HepG2 (cell line): ENCODE results near the gene LYRM2. TPM values are rescaled to one million over a fixed set of nuclear protein-coding genes. Genes with fewer than 3 reads are reported as not detected.

Experiments used
- ATAC-seq: fragments of 200-7000 bp; cut with Tn5 transposase; 3 replicates; pipeline ENCODE4 v1.9.1; 2020; ENCODE audit warnings: mild to moderate bottlenecking, moderate library complexity
- BruUV-seq: library from RNA; stranded (reverse); fragments of 400-500 nt; replicated peaks from 2 replicates; lab custom pipeline; 2021; lab: Mats Ljungman, UMichigan
- CTCF ChIA-PET: fragments of 300-600 bp; formaldehyde crosslinking; extraction: SDS; loops from one replicate; lab custom pipeline; 2021; ENCODE audit warnings: low total read pairs, inconsistent platforms, low intra/inter-chr PET ratio; lab: Yijun Ruan, JAX
- POLR2A ChIA-PET: fragments of 350-600 bp; sonication (Branson Sonifier 250); formaldehyde crosslinking; loops from one replicate; lab custom pipeline; 2020; ENCODE audit warnings: antibody characterized with exemption, inconsistent platforms; lab: Yijun Ruan, JAX
- DNase-seq: peaks from one replicate; pipeline ENCODE4 v3.0.0-alpha.2; 2015; ENCODE audit warnings: low spot score
- FAIRE-seq: peaks from 3 replicates; lab custom pipeline; 2011; peaks lifted over from hg19 to GRCh38; lab: Jason Lieb, UNC
- H2AFZ ChIP-seq: one replicate; pipeline ENCODE4 v1.6.1; 2011; ENCODE audit warnings: low read length, inconsistent platforms
- H3K27ac ChIP-seq: fragments of 300-600 bp; 3 replicates; pipeline ENCODE4 v1.8.0; 2011; ENCODE audit warnings: mixed run types, mild to moderate bottlenecking, mixed read lengths, low read length, inconsistent platforms; ENCODE audit not compliant: insufficient read depth; ENCODE audit errors: extremely low read length
- H3K27me3 ChIP-seq, 2 experiments: fragments of 200-600 bp in 1 of 2; 2 replicates in 1 of 2; 3 replicates in 1 of 2; pipeline versions ENCODE4 v1.6.0 to v1.8.0; 2011; ENCODE audit warnings: low read length in 2 of 2, mild to moderate bottlenecking in 2 of 2, moderate library complexity in 2 of 2, inconsistent platforms in 1 of 2; ENCODE audit not compliant: insufficient read depth in 2 of 2, control insufficient read depth in 1 of 2
- H3K36me3 ChIP-seq, 2 experiments: fragments of 200-600 bp in 1 of 2; replicated peaks in 1 of 2; 2 replicates in 1 of 2; 3 replicates in 1 of 2; pipeline versions ENCODE4 v1.5.1 to v1.8.0; 2011; ENCODE audit warnings: low read length in 2 of 2, inconsistent platforms in 1 of 2; ENCODE audit not compliant: insufficient read depth in 2 of 2, control insufficient read depth in 1 of 2
- H3K4me1 ChIP-seq: 2 replicates; pipeline ENCODE4 v1.5.1; 2012; ENCODE audit warnings: low read length, inconsistent platforms; ENCODE audit not compliant: insufficient read depth
- H3K4me2 ChIP-seq: 2 replicates; pipeline ENCODE4 v1.6.0; 2011; ENCODE audit warnings: low read depth, low read length, inconsistent platforms
- H3K4me3 ChIP-seq, 3 experiments: fragments of 200-600 bp in 1 of 3; sonication (generic), shearing (Covaris generic) in 1 of 3; replicated peaks in 1 of 3; 2 replicates each; pipeline ENCODE4 v1.5.1; 2011 to 2016; ENCODE audit warnings: low read length in 3 of 3, inconsistent platforms in 2 of 3, low read depth in 2 of 3, mild to moderate bottlenecking in 2 of 3, control low read depth in 1 of 3, mixed read lengths in 1 of 3; ENCODE audit not compliant: insufficient read depth in 1 of 3
- H3K79me2 ChIP-seq: one replicate; pipeline ENCODE4 v1.6.1; 2011; ENCODE audit warnings: low read length, inconsistent platforms; ENCODE audit not compliant: insufficient read depth
- H3K9ac ChIP-seq: 2 replicates; pipeline ENCODE4 v1.6.0; 2011; ENCODE audit warnings: mild to moderate bottlenecking, low read depth, low read length, inconsistent platforms; ENCODE audit not compliant: insufficient read depth
- H3K9me3 ChIP-seq: 2 replicates; pipeline ENCODE4 v1.5.1; 2012; ENCODE audit warnings: mild to moderate bottlenecking, low read length
- H4K20me1 ChIP-seq: 2 replicates; pipeline ENCODE4 v1.6.0; 2011; ENCODE audit warnings: inconsistent platforms, mild to moderate bottlenecking, low read length, moderate library complexity; ENCODE audit not compliant: insufficient read depth
- CEBPG ChIP-seq: IDR thresholded peaks from 2 replicates; pipeline ENCODE4 v1.6.1; 2016
- CHD2 ChIP-seq: IDR thresholded peaks from 2 replicates; pipeline ENCODE4 v1.6.1; 2011; ENCODE audit warnings: low read depth, low read length, improper control_type of control experiment
- ETV5 ChIP-seq: IDR thresholded peaks from 2 replicates; pipeline ENCODE4 v1.6.1; 2018; ENCODE audit warnings: missing biosample characterization, missing genetic modification reagents, inconsistent platforms, borderline replicate concordance
- FOSL2 ChIP-seq: sonication (generic); formaldehyde crosslinking; IDR thresholded peaks from 2 replicates; pipeline ENCODE4 v1.4.0; 2020; ENCODE audit warnings: missing genetic modification reagents
- ISX ChIP-seq: sonication (generic); formaldehyde crosslinking; conservative IDR thresholded peaks from 2 replicates; pipeline ENCODE4 v1.5.0; 2020; ENCODE audit warnings: missing genetic modification reagents
- KDM3A ChIP-seq: IDR thresholded peaks from 2 replicates; pipeline ENCODE4 v1.6.1; 2018; ENCODE audit warnings: low read depth, missing compliant biosample characterization
- KDM5A ChIP-seq: fragments of 200-600 bp; sonication (generic); IDR thresholded peaks from 2 replicates; pipeline ENCODE4 v1.7.0; 2018; ENCODE audit warnings: antibody characterized with exemption, mild to moderate bottlenecking, low read length, borderline replicate concordance
- SETDB1 ChIP-seq: sonication (generic); formaldehyde crosslinking; IDR thresholded peaks from 2 replicates; pipeline ENCODE4 v1.5.1; 2020; ENCODE audit warnings: missing genetic modification reagents, mild to moderate bottlenecking, borderline replicate concordance
- SMAD1 ChIP-seq: sonication (generic); formaldehyde crosslinking; IDR thresholded peaks from 2 replicates; pipeline ENCODE4 v1.4.0; 2020; ENCODE audit warnings: missing genetic modification reagents, low read depth, mild to moderate bottlenecking, borderline replicate concordance
- ZMYM3 ChIP-seq: sonication (generic); formaldehyde crosslinking; IDR thresholded peaks from 2 replicates; pipeline ENCODE4 v1.5.1; 2020; ENCODE audit warnings: mild to moderate bottlenecking, missing genetic modification reagents
- ZNF143 ChIP-seq: sonication (generic); formaldehyde crosslinking; IDR thresholded peaks from 2 replicates; pipeline ENCODE4 v1.4.0; 2020; ENCODE audit warnings: missing genetic modification reagents
- ZNF619 ChIP-seq: sonication (generic); formaldehyde crosslinking; IDR thresholded peaks from 2 replicates; pipeline ENCODE4 v1.4.0; 2020; ENCODE audit warnings: mild to moderate bottlenecking, missing genetic modification reagents
- ZNF652 ChIP-seq: IDR thresholded peaks from 2 replicates; pipeline ENCODE4 v1.6.1; 2016; ENCODE audit warnings: low read depth, borderline replicate concordance
- ZNF746 ChIP-seq: sonication (generic); formaldehyde crosslinking; IDR thresholded peaks from 2 replicates; pipeline ENCODE4 v1.8.0; 2022; ENCODE audit warnings: mild to moderate bottlenecking, missing genetic modification reagents
- ZSCAN21 ChIP-seq: sonication (generic); formaldehyde crosslinking; IDR thresholded peaks from 2 replicates; pipeline ENCODE4 v1.8.0; 2022; ENCODE audit warnings: mild to moderate bottlenecking, missing genetic modification reagents, moderate library complexity, borderline replicate concordance
- ZSCAN31 ChIP-seq: sonication (generic); formaldehyde crosslinking; IDR thresholded peaks from 2 replicates; pipeline ENCODE4 v1.5.0; 2020; ENCODE audit warnings: low read depth, mild to moderate bottlenecking, missing genetic modification reagents
- WGBS: methylation state at CpG from one replicate; pipeline ENCODE4 v1.1.6; 2017; ENCODE audit warnings: low lambda C conversion rate; 5-methylcytosine and 5-hydroxymethylcytosine counted together
- in situ Hi-C: cut with HindIII; loops from 2 replicates; pipeline ENCODE4 v1.10.0; 2017; ENCODE audit warnings: low pct_unique_long_range_greater_than_20kb; ENCODE audit not compliant: extremely low pct_ligation_motif_present
- intact Hi-C: fragments of 100-400 bp; cut with micrococcal nuclease; formaldehyde crosslinking; loops from one replicate; pipeline ENCODE4 v1.10.0; 2022; ENCODE audit not compliant: unreplicated experiment
- polyA plus RNA-seq, 8 experiments: library from polyadenylated mRNA; depleted of rRNA in 3 of 8; stranded (reverse) in 7 of 8; unstranded in 1 of 8; fragments of >200 nt; fragmentation: Illumina TruSeq in 4 of 8; extraction: Trizol in 4 of 8; gene quantifications; 2 replicates each; pipeline versions ENCODE4 v1.2.1 to v1.2.3, GENCODE V29; 2011 to 2016; ENCODE audit warnings: low read depth in 4 of 8, missing spikeins in 1 of 8, mixed read lengths in 1 of 8; ENCODE audit not compliant: insufficient read depth in 1 of 8
- total RNA-seq, 5 experiments: library from RNA; depleted of rRNA; stranded (reverse); fragments of >200 nt; fragmentation: Illumina TruSeq; extraction: Trizol; gene quantifications; 2 replicates each; pipeline ENCODE4 v1.2.3, GENCODE V29; 2016; ENCODE audit warnings: low read depth in 1 of 5
- TF ChIP-seq, protein P1 (sequence below): sonication (generic); formaldehyde crosslinking; IDR thresholded peaks from 2 replicates; pipeline ENCODE4 v1.4.0; 2020; ENCODE audit warnings: mild to moderate bottlenecking, missing genetic modification reagents
- TF ChIP-seq, protein P2 (sequence below): sonication (generic); formaldehyde crosslinking; IDR thresholded peaks from 2 replicates; pipeline ENCODE4 v1.4.0; 2020; ENCODE audit warnings: missing genetic modification reagents

Gene LYRM2
- total and polyA plus RNA-seq, 2 of the 13 experiments (the other 11 are each of a cell fraction or from before 2014, with no cell fraction given): 17.8 to 32.6 TPM

DNA sequence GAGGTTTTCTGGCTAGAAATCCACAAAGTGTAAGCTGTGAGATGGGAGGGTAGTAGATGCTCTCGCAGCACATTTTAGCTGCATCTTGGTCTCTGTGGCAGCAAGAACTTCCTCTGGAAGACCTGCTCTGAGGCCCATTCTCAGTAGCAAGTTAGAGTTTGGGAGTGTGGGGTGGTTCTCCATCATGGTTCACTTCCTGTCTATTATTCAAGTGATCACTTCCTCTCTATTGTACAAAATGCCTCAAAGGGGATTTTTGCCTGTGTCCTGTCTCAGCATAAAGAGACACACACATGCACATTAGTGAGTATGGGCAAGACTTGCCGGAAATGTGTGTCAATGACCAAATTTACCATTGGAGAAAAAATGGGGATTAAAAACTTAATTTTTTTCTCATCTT, 42.5 kb downstream of the LYRM2 start:
- POLR2A ChIA-PET: no interaction called here
- Histone ChIP-seq H3K4me3 (no peak overlapping the region), H3K36me3 (no peaks in the 10 kb centered on the region), H3K79me2 (no peaks in the 10 kb centered on the region), H3K27ac (no peak overlapping the region), H3K9ac (no peak overlapping the region), H3K9me3 (no peaks in the 10 kb centered on the region), H3K27me3 (no peaks in the 10 kb centered on the region; a peak in 1 of 5 replicates), H3K4me1 (no peaks in the 10 kb centered on the region), H3K4me2 (no peak overlapping the region), H2AFZ (no peak overlapping the region), H4K20me1 (no peaks in the 10 kb centered on the region)
- WGBS: 72% methylated on average over 1 of the region's 2 CpGs
- TF ChIP-seq ZNF746 (CRISPR knock-in tag): no peak
- TF ChIP-seq, protein P1, sequence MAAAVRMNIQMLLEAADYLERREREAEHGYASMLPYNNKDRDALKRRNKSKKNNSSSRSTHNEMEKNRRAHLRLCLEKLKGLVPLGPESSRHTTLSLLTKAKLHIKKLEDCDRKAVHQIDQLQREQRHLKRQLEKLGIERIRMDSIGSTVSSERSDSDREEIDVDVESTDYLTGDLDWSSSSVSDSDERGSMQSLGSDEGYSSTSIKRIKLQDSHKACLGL (CRISPR knock-in tag): no peak
- no peak for TF ChIP-seq ETV5 (CRISPR knock-in tag)
- no peak for TF ChIP-seq SETDB1 (CRISPR knock-in tag)
- TF ChIP-seq CEBPG: no peak
- TF ChIP-seq CHD2: no peak
- TF ChIP-seq ZSCAN21 (CRISPR knock-in tag): no peak
- TF ChIP-seq, protein P2, sequence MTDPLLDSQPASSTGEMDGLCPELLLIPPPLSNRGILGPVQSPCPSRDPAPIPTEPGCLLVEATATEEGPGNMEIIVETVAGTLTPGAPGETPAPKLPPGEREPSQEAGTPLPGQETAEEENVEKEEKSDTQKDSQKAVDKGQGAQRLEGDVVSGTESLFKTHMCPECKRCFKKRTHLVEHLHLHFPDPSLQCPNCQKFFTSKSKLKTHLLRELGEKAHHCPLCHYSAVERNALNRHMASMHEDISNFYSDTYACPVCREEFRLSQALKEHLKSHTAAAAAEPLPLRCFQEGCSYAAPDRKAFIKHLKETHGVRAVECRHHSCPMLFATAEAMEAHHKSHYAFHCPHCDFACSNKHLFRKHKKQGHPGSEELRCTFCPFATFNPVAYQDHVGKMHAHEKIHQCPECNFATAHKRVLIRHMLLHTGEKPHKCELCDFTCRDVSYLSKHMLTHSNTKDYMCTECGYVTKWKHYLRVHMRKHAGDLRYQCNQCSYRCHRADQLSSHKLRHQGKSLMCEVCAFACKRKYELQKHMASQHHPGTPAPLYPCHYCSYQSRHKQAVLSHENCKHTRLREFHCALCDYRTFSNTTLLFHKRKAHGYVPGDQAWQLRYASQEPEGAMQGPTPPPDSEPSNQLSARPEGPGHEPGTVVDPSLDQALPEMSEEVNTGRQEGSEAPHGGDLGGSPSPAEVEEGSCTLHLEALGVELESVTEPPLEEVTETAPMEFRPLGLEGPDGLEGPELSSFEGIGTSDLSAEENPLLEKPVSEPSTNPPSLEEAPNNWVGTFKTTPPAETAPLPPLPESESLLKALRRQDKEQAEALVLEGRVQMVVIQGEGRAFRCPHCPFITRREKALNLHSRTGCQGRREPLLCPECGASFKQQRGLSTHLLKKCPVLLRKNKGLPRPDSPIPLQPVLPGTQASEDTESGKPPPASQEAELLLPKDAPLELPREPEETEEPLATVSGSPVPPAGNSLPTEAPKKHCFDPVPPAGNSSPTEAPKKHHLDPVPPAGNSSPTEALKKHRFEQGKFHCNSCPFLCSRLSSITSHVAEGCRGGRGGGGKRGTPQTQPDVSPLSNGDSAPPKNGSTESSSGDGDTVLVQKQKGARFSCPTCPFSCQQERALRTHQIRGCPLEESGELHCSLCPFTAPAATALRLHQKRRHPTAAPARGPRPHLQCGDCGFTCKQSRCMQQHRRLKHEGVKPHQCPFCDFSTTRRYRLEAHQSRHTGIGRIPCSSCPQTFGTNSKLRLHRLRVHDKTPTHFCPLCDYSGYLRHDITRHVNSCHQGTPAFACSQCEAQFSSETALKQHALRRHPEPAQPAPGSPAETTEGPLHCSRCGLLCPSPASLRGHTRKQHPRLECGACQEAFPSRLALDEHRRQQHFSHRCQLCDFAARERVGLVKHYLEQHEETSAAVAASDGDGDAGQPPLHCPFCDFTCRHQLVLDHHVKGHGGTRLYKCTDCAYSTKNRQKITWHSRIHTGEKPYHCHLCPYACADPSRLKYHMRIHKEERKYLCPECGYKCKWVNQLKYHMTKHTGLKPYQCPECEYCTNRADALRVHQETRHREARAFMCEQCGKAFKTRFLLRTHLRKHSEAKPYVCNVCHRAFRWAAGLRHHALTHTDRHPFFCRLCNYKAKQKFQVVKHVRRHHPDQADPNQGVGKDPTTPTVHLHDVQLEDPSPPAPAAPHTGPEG: no peak
- TF ChIP-seq KDM5A: no peak
- no peak for TF ChIP-seq ISX (CRISPR knock-in tag)
- no peak for TF ChIP-seq KDM3A (CRISPR knock-in tag)
- no peak for TF ChIP-seq SMAD1 (CRISPR knock-in tag)
- no peak for TF ChIP-seq ZMYM3
- TF ChIP-seq FOSL2 (CRISPR knock-in tag): no peak
- no peak for TF ChIP-seq ZNF619 (CRISPR knock-in tag)
- TF ChIP-seq ZSCAN31 (CRISPR knock-in tag): no peak
- no peak for TF ChIP-seq ZNF143 (CRISPR knock-in tag)
- no peak for TF ChIP-seq ZNF652 (CRISPR knock-in tag)
- DNase-seq (no peak), FAIRE-seq (no peak), ATAC-seq (no peak)
- CTCF ChIA-PET: no interaction called here
- intact Hi-C loops: loop anchor here (5.0 kb wide), 2 partner anchors 164 to 224 kb away; partner anchors contain the start of gene ANKRD6
- BruUV-seq: no TSS peak
- in situ Hi-C loops: no loop called here
